WI38 (cell line): Measurements from ENCODE around the gene MTUS2.

ENCODE experiments used
- H3K4me3 ChIP-seq: 2 replicates; pipeline ENCODE4 v1.5.1; 2011; ENCODE audit warnings: low read depth, mild to moderate bottlenecking, control low read depth, low read length
- CTCF ChIP-seq: IDR thresholded peaks from 2 replicates; pipeline ENCODE4 v1.5.1; 2012; ENCODE audit warnings: low read depth, mild to moderate bottlenecking, control low read depth, low read length

MTUS2 gene

GRCh38 chr13:29266756-29267733 is 446.9 kb downstream of the MTUS2 start:
- TF ChIP-seq CTCF, result no peak
- H3K4me3 ChIP-seq, result no peak overlapping the region

- H3K4me3 ChIP-seq, result no peak overlapping the region
- TF ChIP-seq CTCF, result no peak
Measured at GRCh38 chr13:29270271-29270985, 450.3 kb downstream of the MTUS2 start.

- H3K4me3 ChIP-seq, result no peak overlapping the region
- no peak for TF ChIP-seq CTCF
Measured at GRCh38 chr13:29271606-29272005, 451.5 kb downstream of the MTUS2 start.

GRCh38 chr13:29279356-29280254 is 459.5 kb downstream of the MTUS2 start:
- H3K4me3 ChIP-seq, result no peak overlapping the region
- no peak for TF ChIP-seq CTCF

GRCh38 chr13:29281932-29282495 is 461.9 kb downstream of the MTUS2 start:
- H3K4me3 ChIP-seq, result no peak overlapping the region
- no peak for TF ChIP-seq CTCF

GRCh38 chr13:29284726-29285125 is 464.6 kb downstream of the MTUS2 start:
- H3K4me3 ChIP-seq, result no peak overlapping the region
- no peak for TF ChIP-seq CTCF
